Measurements from ENCODE around the gene KIF4A. TPM values are rescaled to one million over a fixed set of nuclear protein-coding genes. Genes with fewer than 3 reads are reported as not detected.

The KIF4A gene
- polyA plus RNA-seq, 2 donors: 1.7 to 3.5 TPM

DNA sequence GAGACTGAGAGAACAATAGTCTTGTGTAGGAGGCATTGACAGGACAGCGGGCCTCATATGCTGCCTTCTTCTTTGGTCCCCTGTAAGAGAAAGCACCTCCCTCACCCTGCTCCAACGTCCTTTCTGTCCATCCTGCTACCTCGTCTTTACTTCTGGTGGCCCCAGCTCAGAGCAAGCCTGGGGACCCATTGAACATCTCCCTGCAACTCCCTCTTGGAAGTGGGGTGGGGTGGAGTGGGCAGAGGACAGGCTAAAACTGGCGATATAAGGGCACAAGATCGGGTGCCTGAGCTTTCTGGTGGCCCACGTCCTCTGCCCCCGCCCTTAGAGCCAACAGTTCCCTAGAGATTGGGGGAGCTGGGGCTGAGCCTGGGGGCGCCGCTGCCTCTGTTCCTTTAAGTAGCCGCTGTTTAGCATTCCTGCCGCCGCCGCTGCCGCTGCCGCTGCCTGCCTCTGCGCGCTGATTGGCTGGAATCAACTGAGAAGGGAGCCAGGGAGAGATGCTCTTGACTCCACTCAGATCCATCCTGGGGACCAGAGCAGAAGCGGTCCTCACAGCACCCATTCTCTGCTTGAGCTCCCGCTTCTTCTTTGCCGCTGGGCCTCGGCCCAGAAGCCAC is 154.5 kb downstream of the KIF4A start, which contains the start of gene DLG3:
DLG3 (plus strand) TSS at position 510 of the 620 bp plus-strand sequence. CDS start 367 bp downstream, outside the sequence.
- 9 to 23% methylated on average over 21 of the region's 21 CpGs for WGBS, 2 donors
- Histone ChIP-seq H3K27ac (ENCODE audit: low read depth in 2 of 2, low read length in 1 of 2) (no peak within 1 kb of the TSS), H3K9me3 (ENCODE audit: control insufficient read depth in 2 of 2, insufficient read depth in 1 of 2, low read depth in 1 of 2, low read length in 1 of 2) (no peaks in the 10 kb centered on the region), H3K4me1 (ENCODE audit: control insufficient read depth in 2 of 2, insufficient read depth in 2 of 2, low read length in 1 of 2) (no peaks in the 10 kb centered on the region), H3K4me3 (ENCODE audit: low read depth in 1 of 2, low read length in 2 of 2) (no peak within 1 kb of the TSS), H3K36me3 (ENCODE audit: control insufficient read depth in 2 of 2, insufficient read depth in 2 of 2, low read length in 1 of 2) (no peaks in the 10 kb centered on the region), H3K27me3 (ENCODE audit: control insufficient read depth in 1 of 2, insufficient read depth in 2 of 2, low read length in 2 of 2) (peaks cover 2 to 4% of the 10 kb centered on the region in 2 donors)

DNA sequence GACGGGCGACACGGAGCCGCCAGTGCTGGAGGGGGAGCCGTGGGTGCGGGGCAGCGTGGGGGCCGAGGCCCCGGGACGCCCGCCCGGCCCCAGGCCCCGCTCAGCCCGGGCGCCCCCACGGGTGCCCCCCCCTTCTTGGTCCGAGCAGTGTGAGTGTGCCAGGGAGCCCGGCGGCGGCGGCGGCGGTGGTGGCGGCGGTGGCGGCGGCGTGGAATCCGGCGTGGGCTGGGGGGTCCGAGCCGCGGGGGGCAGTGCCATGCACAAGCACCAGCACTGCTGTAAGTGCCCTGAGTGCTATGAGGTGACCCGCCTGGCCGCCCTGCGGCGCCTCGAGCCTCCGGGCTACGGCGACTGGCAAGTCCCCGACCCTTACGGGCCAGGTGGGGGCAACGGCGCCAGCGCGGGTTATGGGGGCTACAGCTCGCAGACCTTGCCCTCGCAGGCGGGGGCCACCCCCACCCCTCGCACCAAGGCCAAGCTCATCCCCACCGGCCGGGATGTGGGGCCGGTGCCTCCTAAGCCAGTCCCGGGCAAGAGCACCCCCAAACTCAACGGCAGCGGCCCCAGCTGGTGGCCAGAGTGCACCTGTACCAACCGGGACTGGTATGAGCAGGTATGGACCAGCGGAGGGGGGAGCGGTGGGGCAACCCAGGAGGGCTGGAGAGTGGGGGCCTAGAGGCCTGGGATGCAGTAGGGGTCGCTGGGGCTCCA is 155.2 kb downstream of the KIF4A start:
- Histone ChIP-seq H3K4me3 (ENCODE audit: low read depth in 1 of 2, low read length in 2 of 2) (no peak overlapping the region), H3K9me3 (ENCODE audit: control insufficient read depth in 2 of 2, insufficient read depth in 1 of 2, low read depth in 1 of 2, low read length in 1 of 2) (no peaks in the 10 kb centered on the region), H3K27me3 (ENCODE audit: control insufficient read depth in 1 of 2, insufficient read depth in 2 of 2, low read length in 2 of 2) (peaks cover 2 to 4% of the 10 kb centered on the region in 2 donors), H3K27ac (ENCODE audit: low read depth in 2 of 2, low read length in 1 of 2) (no peak overlapping the region), H3K4me1 (ENCODE audit: control insufficient read depth in 2 of 2, insufficient read depth in 2 of 2, low read length in 1 of 2) (no peaks in the 10 kb centered on the region), H3K36me3 (ENCODE audit: control insufficient read depth in 2 of 2, insufficient read depth in 2 of 2, low read length in 1 of 2) (no peaks in the 10 kb centered on the region)
- WGBS, 2 donors: 2 to 35% methylated on average over 42 to 61 of the region's 61 CpGs

DNA sequence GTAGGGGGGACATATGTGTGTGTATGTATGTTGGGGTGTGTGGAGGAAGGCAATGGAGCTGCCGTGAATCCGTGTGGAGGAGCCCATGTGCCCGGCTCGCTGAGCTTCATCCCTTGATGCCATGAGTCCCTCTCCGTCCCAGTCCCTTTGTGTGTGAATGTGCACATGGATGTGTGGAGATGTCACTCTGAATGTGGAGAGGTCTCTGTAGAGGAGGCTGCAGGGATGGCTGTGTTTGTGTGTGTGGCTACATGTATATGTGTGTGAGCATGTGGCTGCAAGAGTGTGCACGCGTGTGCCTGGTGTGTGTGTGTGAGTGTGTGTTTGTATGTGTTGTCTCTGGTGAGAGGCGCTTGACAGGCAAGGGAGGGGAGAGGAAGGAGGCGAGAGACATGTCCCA is 156.0 kb downstream of the KIF4A start:
- Histone ChIP-seq H3K27me3 (ENCODE audit: control insufficient read depth in 1 of 2, insufficient read depth in 2 of 2, low read length in 2 of 2) (peaks cover 2 to 7% of the 10 kb centered on the region in 2 donors), H3K9me3 (ENCODE audit: control insufficient read depth in 2 of 2, insufficient read depth in 1 of 2, low read depth in 1 of 2, low read length in 1 of 2) (no peaks in the 10 kb centered on the region), H3K4me3 (ENCODE audit: low read depth in 1 of 2, low read length in 2 of 2) (no peak overlapping the region)

DNA sequence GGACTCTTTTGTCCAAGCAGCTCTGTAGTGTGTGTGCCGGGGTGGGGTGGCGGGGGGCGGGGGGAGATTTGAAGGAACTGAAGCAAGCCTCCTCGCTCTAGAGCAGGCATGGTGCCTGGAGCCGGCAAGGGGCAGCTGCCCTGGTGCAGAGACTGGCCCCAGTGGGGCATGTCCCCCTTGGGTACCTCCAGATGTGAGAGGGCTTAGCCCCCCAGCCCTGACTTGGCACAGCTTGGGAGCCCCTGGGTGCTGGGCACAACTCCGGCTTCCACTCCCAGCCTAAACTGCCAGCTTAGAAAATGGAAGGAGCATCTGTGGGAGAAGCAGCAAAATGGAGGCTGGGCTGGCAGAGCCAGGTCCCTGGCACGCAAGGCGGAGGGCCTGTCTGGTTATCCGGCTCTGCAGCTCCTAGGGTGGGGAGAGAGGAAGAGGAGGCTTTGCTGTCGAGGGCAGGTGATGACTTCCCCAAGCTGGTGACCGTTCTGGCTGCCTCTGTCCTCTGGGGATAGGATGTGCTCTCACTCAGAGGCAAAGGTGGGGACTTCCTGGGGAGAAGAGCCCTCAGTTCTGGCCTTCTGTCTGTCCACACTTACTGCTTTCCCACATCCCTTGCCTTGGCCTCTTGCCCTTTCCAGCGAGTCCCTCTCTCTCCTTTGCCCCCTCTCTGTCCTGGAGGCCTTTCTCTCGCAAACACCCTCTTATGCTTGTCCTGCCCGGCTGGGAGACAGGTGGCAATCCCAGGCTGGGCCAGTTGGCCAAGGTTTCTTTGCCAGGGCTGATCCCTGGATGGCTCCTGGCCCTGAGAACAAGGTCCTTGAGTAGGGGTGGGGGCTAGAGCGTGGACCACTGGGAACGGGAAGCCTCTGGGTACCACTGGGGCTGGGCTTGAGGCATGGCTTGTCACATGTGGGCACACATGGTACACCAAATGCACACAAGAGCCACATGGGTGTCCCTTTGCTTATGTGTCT is 156.8 kb downstream of the KIF4A start:
- no peak overlapping the region for H3K4me3 ChIP-seq (ENCODE audit: low read depth in 1 of 2, low read length in 2 of 2)
- no peaks in the 10 kb centered on the region for H3K9me3 ChIP-seq (ENCODE audit: control insufficient read depth in 2 of 2, insufficient read depth in 1 of 2, low read depth in 1 of 2, low read length in 1 of 2)
- H3K4me1 ChIP-seq (ENCODE audit: control insufficient read depth in 2 of 2, insufficient read depth in 2 of 2, low read length in 1 of 2): no peaks in the 10 kb centered on the region
- 75 to 78% methylated on average over 16 of the region's 16 CpGs for WGBS, 2 donors
- H3K36me3 ChIP-seq (ENCODE audit: control insufficient read depth in 2 of 2, insufficient read depth in 2 of 2, low read length in 1 of 2): no peaks in the 10 kb centered on the region
- peaks cover 2 to 7% of the 10 kb centered on the region in 2 donors for H3K27me3 ChIP-seq (ENCODE audit: control insufficient read depth in 1 of 2, insufficient read depth in 2 of 2, low read length in 2 of 2)
- H3K27ac ChIP-seq (ENCODE audit: low read depth in 2 of 2, low read length in 1 of 2): no peak overlapping the region

More for the DNA sequence above, 156.0 kb downstream of the KIF4A start:
- Histone ChIP-seq H3K27ac (ENCODE audit: low read depth in 2 of 2, low read length in 1 of 2) (no peak overlapping the region), H3K4me1 (ENCODE audit: control insufficient read depth in 2 of 2, insufficient read depth in 2 of 2, low read length in 1 of 2) (no peaks in the 10 kb centered on the region), H3K36me3 (ENCODE audit: control insufficient read depth in 2 of 2, insufficient read depth in 2 of 2, low read length in 1 of 2) (no peaks in the 10 kb centered on the region)
- 78 to 83% methylated on average over 9 of the region's 9 CpGs for WGBS, 2 donors

DNA sequence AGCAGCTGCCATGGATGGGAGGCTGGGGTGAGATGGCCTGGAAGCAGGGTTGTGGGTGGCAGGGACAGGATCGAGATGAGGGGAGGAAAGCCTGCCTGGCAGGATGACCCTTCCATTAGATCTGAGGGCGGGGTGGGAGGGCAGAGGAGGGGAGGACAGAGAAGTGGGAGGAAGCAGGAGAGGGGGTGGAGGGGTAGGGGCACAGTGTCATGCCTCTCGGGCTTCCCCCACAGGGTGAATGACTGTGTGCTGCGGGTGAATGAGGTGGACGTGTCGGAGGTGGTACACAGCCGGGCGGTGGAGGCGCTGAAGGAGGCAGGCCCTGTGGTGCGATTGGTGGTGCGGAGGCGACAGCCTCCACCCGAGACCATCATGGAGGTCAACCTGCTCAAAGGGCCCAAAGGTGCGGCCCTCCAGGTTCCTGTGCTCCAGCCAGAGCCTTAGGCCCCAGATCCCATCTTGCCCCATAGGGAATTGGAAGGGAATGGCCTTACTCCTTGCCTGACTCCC is 159.6 kb downstream of the KIF4A start:
- Histone ChIP-seq H3K36me3 (ENCODE audit: control insufficient read depth in 2 of 2, insufficient read depth in 2 of 2, low read length in 1 of 2) (no peaks in the 10 kb centered on the region), H3K9me3 (ENCODE audit: control insufficient read depth in 2 of 2, insufficient read depth in 1 of 2, low read depth in 1 of 2, low read length in 1 of 2) (no peaks in the 10 kb centered on the region), H3K27ac (ENCODE audit: low read depth in 2 of 2, low read length in 1 of 2) (no peak overlapping the region), H3K27me3 (ENCODE audit: control insufficient read depth in 1 of 2, insufficient read depth in 2 of 2, low read length in 2 of 2) (peaks cover 2 to 7% of the 10 kb centered on the region in 2 donors), H3K4me3 (ENCODE audit: low read depth in 1 of 2, low read length in 2 of 2) (no peak overlapping the region), H3K4me1 (ENCODE audit: control insufficient read depth in 2 of 2, insufficient read depth in 2 of 2, low read length in 1 of 2) (peaks cover 0 to 4% of the 10 kb centered on the region in 2 donors)
- 93 to 95% methylated on average over 12 to 14 of the region's 14 CpGs for WGBS, 2 donors

DNA sequence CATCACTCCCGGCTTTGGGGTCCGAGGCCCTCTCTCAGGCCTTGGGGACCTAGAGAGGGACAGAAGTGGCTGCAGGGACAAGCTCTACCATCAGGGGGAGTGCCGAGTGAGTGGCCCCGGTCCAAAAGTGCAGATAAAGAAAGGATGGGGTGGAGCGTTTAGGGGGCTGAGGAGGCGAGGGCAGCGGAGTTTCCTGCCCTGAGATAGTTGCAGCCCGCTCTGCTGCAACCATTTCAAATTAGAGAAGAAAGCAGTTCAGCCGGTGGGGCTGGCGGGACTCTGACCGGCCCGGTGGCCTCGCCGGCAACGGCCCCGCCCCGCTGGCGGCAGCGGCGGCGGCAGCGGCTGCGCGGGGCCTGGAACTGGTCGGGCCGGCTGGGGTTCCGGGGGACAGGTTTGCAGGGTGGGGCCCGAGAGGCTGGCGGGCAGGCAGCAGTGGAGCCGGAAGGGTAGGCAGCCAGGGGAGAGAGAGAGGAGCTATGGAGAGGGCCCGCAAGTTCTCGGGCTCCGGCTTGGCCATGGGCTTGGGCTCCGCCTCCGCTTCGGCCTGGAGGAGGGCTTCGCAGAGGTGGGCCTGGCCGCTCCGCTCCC is 162.3 kb downstream of the KIF4A start:
- H3K9me3 ChIP-seq (ENCODE audit: control insufficient read depth in 2 of 2, insufficient read depth in 1 of 2, low read depth in 1 of 2, low read length in 1 of 2): no peaks in the 10 kb centered on the region
- H3K27ac ChIP-seq (ENCODE audit: low read depth in 2 of 2, low read length in 1 of 2): peak overlapping the region; percentile 88
- H3K4me3 ChIP-seq (ENCODE audit: low read depth in 1 of 2, low read length in 2 of 2): peak overlapping the region; percentile 48 to 74
- no peaks in the 10 kb centered on the region for H3K36me3 ChIP-seq (ENCODE audit: control insufficient read depth in 2 of 2, insufficient read depth in 2 of 2, low read length in 1 of 2)
- H3K27me3 ChIP-seq (ENCODE audit: control insufficient read depth in 1 of 2, insufficient read depth in 2 of 2, low read length in 2 of 2): peaks cover 0 to 3% of the 10 kb centered on the region in 2 donors
- WGBS, 2 donors: 1 to 31% methylated on average over 31 to 39 of the region's 39 CpGs
- H3K4me1 ChIP-seq (ENCODE audit: control insufficient read depth in 2 of 2, insufficient read depth in 2 of 2, low read length in 1 of 2): peaks cover 0 to 4% of the 10 kb centered on the region in 2 donors

DNA sequence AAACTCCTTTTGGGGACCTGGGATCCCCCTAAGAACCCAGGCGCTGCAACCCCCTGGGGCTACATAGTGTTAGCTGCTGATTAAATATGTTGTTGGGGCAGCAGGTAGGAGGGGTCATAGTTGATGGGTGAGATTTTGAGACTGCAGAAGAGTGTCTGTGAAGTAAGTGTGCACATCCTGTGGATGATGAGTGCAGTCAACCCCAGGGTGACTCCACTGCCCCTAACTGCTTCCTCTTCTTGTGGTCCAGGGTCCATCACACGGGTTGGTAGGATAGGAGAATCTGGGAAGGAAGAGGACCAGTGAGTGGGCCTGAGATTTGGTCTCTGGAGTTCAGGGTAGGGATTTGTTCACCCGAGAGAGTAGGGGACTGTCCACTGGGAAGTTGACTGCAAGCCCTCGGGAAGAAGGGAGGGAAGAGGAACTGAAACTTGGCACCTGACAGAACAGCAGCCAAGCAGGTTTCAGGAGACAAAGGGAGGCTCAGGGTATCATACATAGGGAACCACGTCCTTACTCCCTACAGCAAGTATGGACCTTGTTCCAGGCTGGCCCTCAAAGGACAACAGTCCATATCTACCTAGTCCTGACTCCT is 163.2 kb downstream of the KIF4A start:
- Histone ChIP-seq H3K9me3 (ENCODE audit: control insufficient read depth in 2 of 2, insufficient read depth in 1 of 2, low read depth in 1 of 2, low read length in 1 of 2) (no peaks in the 10 kb centered on the region), H3K27me3 (ENCODE audit: control insufficient read depth in 1 of 2, insufficient read depth in 2 of 2, low read length in 2 of 2) (peaks cover 0 to 3% of the 10 kb centered on the region in 2 donors), H3K4me1 (ENCODE audit: control insufficient read depth in 2 of 2, insufficient read depth in 2 of 2, low read length in 1 of 2) (peaks cover 0 to 4% of the 10 kb centered on the region in 2 donors), H3K4me3 (ENCODE audit: low read depth in 1 of 2, low read length in 2 of 2) (peak overlapping the region; percentile 48 to 74), H3K27ac (ENCODE audit: low read depth in 2 of 2, low read length in 1 of 2) (peak overlapping the region; percentile 88), H3K36me3 (ENCODE audit: control insufficient read depth in 2 of 2, insufficient read depth in 2 of 2, low read length in 1 of 2) (no peaks in the 10 kb centered on the region)
- 29 to 50% methylated on average over 5 of the region's 5 CpGs for WGBS, 2 donors

DNA sequence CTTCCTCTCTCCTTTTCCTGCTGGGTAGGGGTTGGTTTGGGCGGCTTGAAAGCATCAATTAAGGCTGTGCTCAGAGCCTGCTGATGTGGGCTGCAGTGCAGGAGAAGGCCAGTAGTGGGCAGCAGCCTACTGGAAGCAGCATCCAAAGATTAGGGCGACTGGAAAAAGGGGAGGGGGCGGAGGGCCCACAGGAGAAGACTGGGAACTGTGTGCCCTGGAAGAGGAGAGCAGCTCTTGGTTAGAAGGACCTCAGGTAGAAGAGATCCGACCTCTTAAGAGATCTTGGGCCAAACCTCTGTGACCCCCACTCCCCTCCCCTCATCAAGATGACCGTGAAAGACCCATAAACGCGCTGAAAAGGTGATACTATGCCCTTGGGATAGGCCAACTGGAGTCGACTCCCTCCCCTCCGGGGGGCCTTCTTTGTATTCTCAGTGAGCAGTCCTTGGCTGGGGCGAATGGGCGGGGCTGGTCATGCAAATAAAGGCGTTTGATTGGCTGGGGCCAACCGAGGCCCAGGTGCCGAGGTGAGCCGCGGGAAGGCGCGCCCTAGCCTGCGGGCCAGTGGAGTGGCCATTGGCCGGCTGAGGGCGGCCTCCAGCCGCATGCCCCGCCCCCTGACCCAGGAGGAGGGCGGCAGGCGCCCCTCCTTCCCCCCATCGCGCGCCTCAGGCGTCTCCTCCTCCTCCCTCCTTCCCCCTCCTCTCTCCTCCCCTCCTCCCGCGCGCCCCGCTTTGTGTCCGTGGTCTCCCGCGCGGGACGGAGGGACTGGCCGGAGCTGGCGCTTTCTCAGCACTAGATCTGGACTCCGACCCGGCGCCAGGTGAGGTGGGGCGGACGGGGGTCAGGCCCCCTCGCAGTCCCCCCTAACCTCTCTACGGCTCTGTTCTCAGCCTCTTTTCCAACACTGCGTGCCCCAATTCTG is 164.8 kb downstream of the KIF4A start:
- Histone ChIP-seq H3K4me3 (ENCODE audit: low read depth in 1 of 2, low read length in 2 of 2) (peak overlapping the region; percentile 37 to 61), H3K36me3 (ENCODE audit: control insufficient read depth in 2 of 2, insufficient read depth in 2 of 2, low read length in 1 of 2) (no peaks in the 10 kb centered on the region), H3K9me3 (ENCODE audit: control insufficient read depth in 2 of 2, insufficient read depth in 1 of 2, low read depth in 1 of 2, low read length in 1 of 2) (no peaks in the 10 kb centered on the region), H3K4me1 (ENCODE audit: control insufficient read depth in 2 of 2, insufficient read depth in 2 of 2, low read length in 1 of 2) (peaks cover 0 to 4% of the 10 kb centered on the region in 2 donors), H3K27ac (ENCODE audit: low read depth in 2 of 2, low read length in 1 of 2) (peak overlapping the region; percentile 80 to 83), H3K27me3 (ENCODE audit: control insufficient read depth in 1 of 2, insufficient read depth in 2 of 2, low read length in 2 of 2) (peaks cover 0 to 3% of the 10 kb centered on the region in 2 donors)
- 3 to 28% methylated on average over 36 to 46 of the region's 48 CpGs for WGBS, 2 donors
